Breast epithelium (tissue), 3 donors: ENCODE results near the gene SFT2D3.

Experiments used
- CTCF ChIP-seq, 3 donors: fragments of 450-650 bp; IDR thresholded peaks; one replicate each; pipeline ENCODE4 v1.5.1; 2016 to 2017; ENCODE audit warnings: antibody characterized with exemption in 3 of 3, mild to moderate bottlenecking in 3 of 3, moderate library complexity in 3 of 3
- POLR2A ChIP-seq: fragments of 450-650 bp; IDR thresholded peaks from one replicate; pipeline ENCODE4 v1.6.1; 2016; ENCODE audit warnings: antibody characterized with exemption, mild to moderate bottlenecking, moderate library complexity
- POLR2AphosphoS5 ChIP-seq, 3 donors: sonication (generic); formaldehyde crosslinking; IDR thresholded peaks; one replicate each; pipeline ENCODE4 v1.6.1; 2017; ENCODE audit warnings: antibody characterized with exemption in 3 of 3

GRCh38 chr2:127678991-127679390 is 22.3 kb upstream of the SFT2D3 start:
- TF ChIP-seq CTCF (IDR thresholded peaks at IDR 0.05), result no peak
- no peak for TF ChIP-seq POLR2AphosphoS5 (IDR thresholded peaks at IDR 0.05)
- no peak for TF ChIP-seq POLR2A
